Vagina (tissue), 2 donors: ENCODE results near the gene PRMT2.

ENCODE experiments used
- CTCF ChIP-seq, 3 experiments: fragments of 450-650 bp in 2 of 3; fragments of 200-600 bp in 1 of 3; sonication (generic) in 1 of 3; IDR thresholded peaks; one replicate each; pipeline ENCODE4 v1.5.1; 2017 to 2019; ENCODE audit warnings: antibody characterized with exemption in 3 of 3, mild to moderate bottlenecking in 2 of 3, moderate library complexity in 2 of 3
- POLR2A ChIP-seq, 2 donors: fragments of 450-650 bp; IDR thresholded peaks; one replicate each; pipeline ENCODE4 v1.6.1; 2017; ENCODE audit warnings: antibody characterized with exemption in 2 of 2, mild to moderate bottlenecking in 2 of 2, moderate library complexity in 2 of 2
- POLR2AphosphoS5 ChIP-seq, 2 donors: sonication (generic); formaldehyde crosslinking; IDR thresholded peaks; one replicate each; pipeline ENCODE4 v1.9.0; 2017; ENCODE audit warnings: antibody characterized with exemption in 2 of 2, mild to moderate bottlenecking in 2 of 2, low read depth in 1 of 2; ENCODE audit not compliant: insufficient read depth in 1 of 2

GRCh38 chr21:46600978-46601377 lies 34.5 kb upstream of the PRMT2 start:
- TF ChIP-seq CTCF (IDR thresholded peaks at IDR 0.05), result no peak
- no peak for TF ChIP-seq POLR2A (IDR thresholded peaks at IDR 0.05)
- TF ChIP-seq POLR2AphosphoS5 (IDR thresholded peaks at IDR 0.05; ENCODE audit: insufficient read depth in 1 of 2, low read depth in 1 of 2), result no peak
